ENCODE results near the gene TENM4.

DNA sequence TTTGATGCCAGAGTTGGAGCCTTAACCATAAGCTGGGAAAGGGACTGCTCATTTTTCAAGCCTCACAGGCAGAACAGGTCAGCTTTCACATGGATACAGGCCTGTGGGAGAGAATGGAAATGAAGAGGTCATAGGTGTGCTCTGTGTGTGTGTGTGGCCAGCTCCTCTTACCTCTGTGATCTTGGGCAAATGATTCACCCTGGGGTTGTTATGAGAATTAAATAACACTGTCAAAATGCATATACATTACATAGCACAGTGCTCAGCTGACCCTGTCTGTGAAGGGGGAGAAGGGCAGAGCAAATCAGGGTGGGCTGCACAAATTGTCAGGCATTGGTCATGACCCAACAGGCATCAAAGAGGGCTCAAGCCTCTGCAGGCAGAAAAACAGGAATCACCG lies 372.5 kb downstream of the TENM4 start:
- TF ChIP-seq, protein P1, sequence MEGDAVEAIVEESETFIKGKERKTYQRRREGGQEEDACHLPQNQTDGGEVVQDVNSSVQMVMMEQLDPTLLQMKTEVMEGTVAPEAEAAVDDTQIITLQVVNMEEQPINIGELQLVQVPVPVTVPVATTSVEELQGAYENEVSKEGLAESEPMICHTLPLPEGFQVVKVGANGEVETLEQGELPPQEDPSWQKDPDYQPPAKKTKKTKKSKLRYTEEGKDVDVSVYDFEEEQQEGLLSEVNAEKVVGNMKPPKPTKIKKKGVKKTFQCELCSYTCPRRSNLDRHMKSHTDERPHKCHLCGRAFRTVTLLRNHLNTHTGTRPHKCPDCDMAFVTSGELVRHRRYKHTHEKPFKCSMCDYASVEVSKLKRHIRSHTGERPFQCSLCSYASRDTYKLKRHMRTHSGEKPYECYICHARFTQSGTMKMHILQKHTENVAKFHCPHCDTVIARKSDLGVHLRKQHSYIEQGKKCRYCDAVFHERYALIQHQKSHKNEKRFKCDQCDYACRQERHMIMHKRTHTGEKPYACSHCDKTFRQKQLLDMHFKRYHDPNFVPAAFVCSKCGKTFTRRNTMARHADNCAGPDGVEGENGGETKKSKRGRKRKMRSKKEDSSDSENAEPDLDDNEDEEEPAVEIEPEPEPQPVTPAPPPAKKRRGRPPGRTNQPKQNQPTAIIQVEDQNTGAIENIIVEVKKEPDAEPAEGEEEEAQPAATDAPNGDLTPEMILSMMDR (IDR thresholded peaks at IDR 0.05): no peak
- TF ChIP-seq EZH2 (IDR thresholded peaks at IDR 0.05): no peak

Measured in neural progenitor cell (in vitro differentiated cells).